H1 (cell line): ENCODE measurements around the gene DCDC2C. TPM values are rescaled to one million over a fixed set of nuclear protein-coding genes. Genes with fewer than 3 reads are reported as not detected.

Experiments used
- HDAC6 ChIP-seq: IDR thresholded peaks from one replicate; pipeline ENCODE4 v1.7.1; 2012; ENCODE audit warnings: low read depth, mild to moderate bottlenecking, inconsistent platforms, low read length, moderate library complexity
- polyA plus RNA-seq, 7 experiments: library from polyadenylated mRNA; depleted of rRNA in 3 of 7; stranded (reverse) in 5 of 7; unstranded in 2 of 7; fragments of >200 nt in 5 of 7; fragments of 200-250 nt in 2 of 7; gene quantifications; 1 replicate in 5 of 7; 2 replicates in 1 of 7; 4 replicates in 1 of 7; pipeline versions ENCODE4 v1.2.1 to v1.2.3, GENCODE V29; 2011 to 2013; ENCODE audit warnings: missing spikeins in 2 of 7, mixed read lengths in 2 of 7
- total RNA-seq: library from RNA; stranded (reverse); fragmentation: NEBNext Ultra II Directional; extraction: Animal tissue kit (Norgen Biotek cat#: 25700); gene quantifications from 2 replicates; pipeline ENCODE4 v1.2.1, GENCODE V29; 2021

The DCDC2C gene
- total and polyA plus RNA-seq, 2 of the 8 experiments (the other 6 are each of a cell fraction or from before 2014, with no cell fraction given), result 0.50 TPM; not detected in 1

- no peak for TF ChIP-seq HDAC6
Measured at GRCh38 chr2:3876221-3876620, 172.8 kb downstream of the DCDC2C start (continued).
